Spleen (tissue), 7 donors: ENCODE results near the gene FRRS1.

Source experiments
- POLR2A ChIP-seq, 3 donors: fragments of 450-650 bp; IDR thresholded peaks; one replicate each; pipeline ENCODE4 v1.5.1; 2017; ENCODE audit warnings: antibody characterized with exemption in 3 of 3, mild to moderate bottlenecking in 1 of 3
- POLR2AphosphoS5 ChIP-seq, 3 donors: sonication (generic); formaldehyde crosslinking; IDR thresholded peaks; one replicate each; pipeline ENCODE4 v1.5.1; 2017; ENCODE audit warnings: antibody characterized with exemption in 3 of 3
- TF ChIP-seq, protein P1 (sequence below), 11 experiments: fragments of 200-600 bp in 7 of 11; fragments of 450-650 bp in 4 of 11; sonication (generic) in 4 of 11; IDR thresholded peaks in 8 of 11; conservative IDR thresholded peaks in 3 of 11; 1 replicate in 7 of 11; 2 replicates in 4 of 11; pipeline versions ENCODE4 v1.4.0 to v1.8.0; 2016 to 2021; ENCODE audit warnings: antibody characterized with exemption in 11 of 11, inconsistent platforms in 4 of 11, mild to moderate bottlenecking in 1 of 11
- donor health status: DM: no; HTN: no; CAD: no; lungs with moderate emphysema.
- donor health status: DM: no; HTN: no; CAD: no.
- donor health status: DM: no; HTN: no; CAD: no.

DNA sequence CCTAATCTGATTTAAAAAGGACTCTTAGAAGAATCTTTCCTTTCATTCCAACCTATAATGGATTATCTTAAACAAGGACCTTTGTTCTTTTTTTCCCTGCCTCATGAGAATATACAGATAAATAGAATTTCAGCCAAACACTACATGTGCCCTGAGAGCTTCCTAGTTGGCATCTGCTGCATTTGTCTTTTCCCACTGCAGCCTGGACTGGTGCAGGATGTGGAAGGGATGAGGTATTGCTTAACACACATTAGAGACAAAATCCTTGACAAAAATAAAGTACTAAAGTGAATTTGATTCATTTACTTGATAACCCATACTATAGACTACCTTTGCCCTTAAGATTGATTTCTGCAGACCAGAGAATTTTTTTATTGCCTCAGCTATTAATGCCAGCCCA, 61.0 kb downstream of the FRRS1 start:
- TF ChIP-seq POLR2A (IDR thresholded peaks at IDR 0.05) (no peak), POLR2AphosphoS5 (IDR thresholded peaks at IDR 0.05) (no peak)
- TF ChIP-seq, protein P1, sequence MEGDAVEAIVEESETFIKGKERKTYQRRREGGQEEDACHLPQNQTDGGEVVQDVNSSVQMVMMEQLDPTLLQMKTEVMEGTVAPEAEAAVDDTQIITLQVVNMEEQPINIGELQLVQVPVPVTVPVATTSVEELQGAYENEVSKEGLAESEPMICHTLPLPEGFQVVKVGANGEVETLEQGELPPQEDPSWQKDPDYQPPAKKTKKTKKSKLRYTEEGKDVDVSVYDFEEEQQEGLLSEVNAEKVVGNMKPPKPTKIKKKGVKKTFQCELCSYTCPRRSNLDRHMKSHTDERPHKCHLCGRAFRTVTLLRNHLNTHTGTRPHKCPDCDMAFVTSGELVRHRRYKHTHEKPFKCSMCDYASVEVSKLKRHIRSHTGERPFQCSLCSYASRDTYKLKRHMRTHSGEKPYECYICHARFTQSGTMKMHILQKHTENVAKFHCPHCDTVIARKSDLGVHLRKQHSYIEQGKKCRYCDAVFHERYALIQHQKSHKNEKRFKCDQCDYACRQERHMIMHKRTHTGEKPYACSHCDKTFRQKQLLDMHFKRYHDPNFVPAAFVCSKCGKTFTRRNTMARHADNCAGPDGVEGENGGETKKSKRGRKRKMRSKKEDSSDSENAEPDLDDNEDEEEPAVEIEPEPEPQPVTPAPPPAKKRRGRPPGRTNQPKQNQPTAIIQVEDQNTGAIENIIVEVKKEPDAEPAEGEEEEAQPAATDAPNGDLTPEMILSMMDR (IDR thresholded peaks at IDR 0.05 in 8 of 11, conservative IDR thresholded peaks at IDR 0.05 in 3 of 11), result no peak
